GM10847 (cell line): Measurements from ENCODE around the gene AGXT2.

Source experiments
- POLR2A ChIP-seq: IDR thresholded peaks from 2 replicates; pipeline ENCODE4 v1.6.1; 2011; ENCODE audit not compliant: insufficient read length; ENCODE audit errors: extremely low read depth

The AGXT2 gene, protein sequence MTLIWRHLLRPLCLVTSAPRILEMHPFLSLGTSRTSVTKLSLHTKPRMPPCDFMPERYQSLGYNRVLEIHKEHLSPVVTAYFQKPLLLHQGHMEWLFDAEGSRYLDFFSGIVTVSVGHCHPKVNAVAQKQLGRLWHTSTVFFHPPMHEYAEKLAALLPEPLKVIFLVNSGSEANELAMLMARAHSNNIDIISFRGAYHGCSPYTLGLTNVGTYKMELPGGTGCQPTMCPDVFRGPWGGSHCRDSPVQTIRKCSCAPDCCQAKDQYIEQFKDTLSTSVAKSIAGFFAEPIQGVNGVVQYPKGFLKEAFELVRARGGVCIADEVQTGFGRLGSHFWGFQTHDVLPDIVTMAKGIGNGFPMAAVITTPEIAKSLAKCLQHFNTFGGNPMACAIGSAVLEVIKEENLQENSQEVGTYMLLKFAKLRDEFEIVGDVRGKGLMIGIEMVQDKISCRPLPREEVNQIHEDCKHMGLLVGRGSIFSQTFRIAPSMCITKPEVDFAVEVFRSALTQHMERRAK

DNA sequence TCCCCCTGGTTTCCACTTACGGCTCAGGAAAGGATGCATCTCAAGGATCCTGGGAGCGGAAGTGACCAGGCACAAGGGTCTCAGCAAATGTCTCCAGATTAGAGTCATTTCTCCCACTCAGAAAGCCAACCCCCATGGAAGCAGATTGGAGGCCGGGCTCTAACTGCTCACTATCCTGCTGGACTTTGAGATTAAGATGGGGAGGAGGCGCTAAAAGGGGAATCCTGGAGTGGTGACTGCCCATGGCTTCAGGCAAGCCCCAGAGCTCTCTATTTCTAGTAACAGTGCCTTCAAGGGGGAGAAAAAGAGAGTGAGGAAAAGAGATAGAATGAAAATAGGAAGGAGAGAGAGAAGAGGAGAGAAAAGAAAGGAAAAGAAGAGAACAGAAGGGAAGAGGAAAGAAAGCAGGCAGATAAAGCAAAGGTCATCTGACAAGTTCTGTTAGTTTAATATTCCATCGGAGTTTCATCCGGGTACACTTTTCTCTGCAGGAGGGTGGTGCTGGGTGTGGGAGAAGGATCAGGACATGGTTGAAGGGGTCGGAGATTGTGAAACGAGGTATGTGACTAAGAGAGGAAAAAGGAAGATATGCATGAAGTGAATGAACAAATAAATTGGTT lies at the start of gene AGXT2:
TSS of gene AGXT2 (minus strand) at position 165 of the 620 bp plus-strand sequence. CDS start at position 108, 57 bp downstream.
- no peak for TF ChIP-seq POLR2A

DNA sequence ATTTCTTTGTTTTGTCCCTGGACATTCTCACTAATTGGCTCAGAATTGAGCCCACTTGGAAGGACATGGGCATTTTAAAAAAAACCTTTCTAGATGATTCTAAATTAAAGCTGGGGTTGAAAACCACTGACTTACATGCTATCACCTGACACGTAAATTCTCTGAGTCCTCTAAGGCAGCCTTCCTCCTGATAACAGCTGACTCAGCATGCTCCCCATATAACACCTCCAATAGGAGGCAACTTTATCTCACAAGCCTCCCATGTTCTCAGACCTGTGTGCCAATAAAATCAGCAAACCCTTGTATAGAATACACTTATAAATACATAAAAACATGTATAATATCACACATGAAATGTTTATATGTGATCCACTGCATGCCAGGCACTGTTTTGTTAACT lies 49.2 kb upstream of the AGXT2 start:
- no peak for TF ChIP-seq POLR2A

DNA sequence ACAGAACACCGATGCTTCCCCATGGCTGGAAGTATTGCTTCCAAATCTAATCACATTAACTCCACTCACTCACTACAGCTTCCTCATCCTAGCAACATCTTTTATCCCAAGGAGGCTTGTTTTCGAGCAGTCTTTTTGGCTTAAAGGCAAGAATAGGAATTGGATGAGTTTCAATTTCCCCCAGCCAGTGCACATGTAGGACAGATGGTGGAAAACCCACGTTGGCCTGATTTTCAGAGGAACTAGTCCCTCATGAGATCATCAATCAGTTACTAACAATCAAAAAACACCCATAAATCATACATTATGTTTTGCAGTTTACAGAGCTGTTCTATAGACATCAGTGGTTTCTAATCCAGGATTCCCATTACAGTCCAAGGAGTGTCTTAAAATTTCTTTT lies 48.5 kb upstream of the AGXT2 start:
- no peak for TF ChIP-seq POLR2A

DNA sequence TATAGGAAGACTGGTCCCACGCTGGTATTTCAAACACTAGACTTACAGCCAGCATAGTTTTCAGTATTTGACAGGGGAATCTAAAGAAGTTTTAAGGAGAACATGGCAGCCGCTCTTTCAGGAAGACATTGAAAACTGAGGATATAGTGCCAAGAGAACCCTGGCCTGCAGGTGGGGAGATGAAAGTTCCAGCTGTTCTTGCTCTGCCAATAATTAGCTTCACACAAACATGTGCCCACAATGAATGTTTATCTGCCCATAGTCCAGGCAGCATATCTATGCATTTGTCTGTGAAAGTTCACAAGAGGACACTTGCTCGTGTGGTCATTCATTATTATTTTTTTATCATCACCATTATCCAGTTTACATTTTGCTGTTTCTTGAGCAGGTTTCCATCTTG lies 47.6 kb upstream of the AGXT2 start:
- TF ChIP-seq POLR2A: no peak

DNA sequence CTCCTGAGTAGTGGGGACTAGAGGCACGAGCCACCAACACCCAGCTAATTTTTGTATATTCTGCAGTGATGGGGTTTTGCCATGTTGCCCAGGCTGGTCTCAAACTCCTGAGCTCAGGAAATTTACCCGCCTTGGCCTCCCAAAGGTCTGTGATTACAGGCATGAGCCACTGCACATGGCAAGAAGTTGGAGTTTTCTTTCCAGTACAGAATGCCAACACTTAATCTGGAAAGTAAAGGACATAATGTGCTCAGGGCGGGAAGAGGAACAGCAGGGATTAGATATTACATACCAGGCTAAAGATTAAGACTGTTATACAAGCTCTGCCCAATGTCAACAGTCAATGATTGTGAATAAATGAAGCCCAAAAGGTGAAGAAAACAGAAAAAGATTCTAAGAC lies 47.2 kb upstream of the AGXT2 start:
- TF ChIP-seq POLR2A: no peak

DNA sequence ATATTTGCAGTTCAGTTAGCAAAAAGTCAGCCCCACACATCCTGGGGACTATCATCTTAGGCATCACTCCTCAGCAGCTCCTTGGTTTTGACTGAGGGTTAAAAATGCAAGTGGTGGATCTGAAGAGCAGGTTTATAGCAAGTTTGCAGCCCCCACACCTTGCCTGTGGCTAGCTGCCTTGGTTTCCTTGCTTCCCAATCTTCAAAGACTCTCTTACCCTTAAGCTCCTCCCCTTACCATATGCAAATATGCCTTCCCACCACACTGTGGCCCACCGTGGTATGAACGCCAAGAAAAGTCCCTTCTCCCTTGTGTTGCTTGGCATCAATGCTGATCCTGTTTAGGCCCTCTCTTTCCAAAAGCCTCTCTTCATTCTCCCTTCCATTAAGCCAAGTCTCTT lies 45.0 kb upstream of the AGXT2 start:
- no peak for TF ChIP-seq POLR2A

DNA sequence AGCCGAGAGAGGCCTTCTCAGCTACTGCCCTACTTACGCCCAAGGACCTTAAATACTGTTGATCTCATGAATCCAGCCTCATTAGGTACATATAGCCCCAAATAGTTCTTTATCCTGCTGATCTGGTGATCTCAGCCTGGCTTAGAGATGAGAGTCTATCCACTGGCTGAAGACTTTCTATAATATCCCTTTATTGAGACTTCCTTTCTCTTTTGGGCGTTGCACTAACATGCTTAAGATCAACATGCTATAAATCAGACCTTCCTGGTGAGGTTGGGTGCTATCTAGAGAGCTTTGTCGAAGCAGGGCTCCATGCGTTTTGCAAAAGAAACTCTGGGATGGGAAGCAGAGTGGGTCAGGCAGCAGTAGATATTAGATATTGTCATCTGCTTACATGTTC lies 44.0 kb upstream of the AGXT2 start:
- TF ChIP-seq POLR2A: no peak

DNA sequence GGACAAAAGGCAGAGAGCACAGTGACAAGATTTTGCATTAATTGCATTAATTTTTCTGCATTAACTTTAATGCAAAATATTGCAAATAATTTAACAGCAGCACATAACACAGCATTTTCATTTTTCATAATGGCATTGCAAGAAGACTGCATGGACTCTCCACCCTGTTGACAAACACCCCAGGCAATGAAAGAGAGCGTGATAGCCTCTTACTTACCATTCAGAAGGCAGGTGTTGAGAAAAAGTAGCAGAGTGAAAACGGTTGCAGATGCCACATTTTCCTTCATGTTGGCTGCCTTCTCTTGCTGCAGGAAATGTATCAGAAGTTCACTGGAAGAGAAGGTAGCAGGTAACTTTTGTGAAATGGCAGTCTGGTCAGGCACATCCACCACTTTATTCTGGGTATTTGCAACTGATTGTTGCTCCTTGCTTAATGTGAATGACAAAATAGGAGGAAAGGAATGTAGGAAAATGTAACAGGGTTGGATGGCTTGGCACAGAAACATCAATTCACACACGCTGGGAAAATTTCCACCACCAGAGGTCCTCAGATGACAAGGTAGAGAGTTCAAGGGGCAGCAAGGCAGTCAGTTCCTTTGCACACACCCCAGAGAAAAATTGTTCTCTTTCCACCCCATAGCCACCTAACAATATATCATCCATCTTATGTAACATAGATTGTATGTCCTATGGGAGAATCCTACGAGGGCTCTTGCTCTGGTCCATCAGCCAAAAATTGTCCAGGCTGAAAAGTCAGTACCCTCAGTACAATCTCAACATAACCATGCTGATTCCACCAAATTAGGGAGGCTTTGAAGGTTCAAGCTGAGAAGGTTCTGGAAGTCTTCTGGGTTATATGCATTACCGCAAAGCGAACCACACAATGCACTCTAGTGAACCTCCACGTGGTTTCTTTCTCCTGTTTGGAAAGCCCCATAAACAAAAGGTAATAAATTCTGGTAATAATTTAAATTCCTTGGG lies 41.9 kb upstream of the AGXT2 start:
- no peak for TF ChIP-seq POLR2A

DNA sequence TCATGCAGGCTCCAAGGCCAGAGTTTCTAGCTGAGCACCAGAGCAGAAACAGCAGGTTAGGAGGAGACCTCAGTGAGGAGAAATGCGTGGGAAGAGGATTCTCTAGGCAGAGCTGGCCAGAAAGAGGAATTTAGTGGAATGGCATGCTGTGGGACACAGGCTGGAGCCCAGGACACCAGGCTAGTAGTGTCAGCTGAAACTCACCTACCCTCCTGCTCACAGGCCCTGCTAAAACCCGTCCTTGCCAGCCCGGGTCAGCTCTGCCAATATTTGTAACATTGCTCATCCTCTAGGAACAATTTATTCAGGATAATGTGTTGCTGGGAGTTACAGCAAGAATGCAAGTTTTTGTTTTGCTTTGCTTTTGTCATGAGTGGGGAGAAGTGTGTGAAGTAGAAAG lies 40.2 kb upstream of the AGXT2 start:
- TF ChIP-seq POLR2A: no peak

DNA sequence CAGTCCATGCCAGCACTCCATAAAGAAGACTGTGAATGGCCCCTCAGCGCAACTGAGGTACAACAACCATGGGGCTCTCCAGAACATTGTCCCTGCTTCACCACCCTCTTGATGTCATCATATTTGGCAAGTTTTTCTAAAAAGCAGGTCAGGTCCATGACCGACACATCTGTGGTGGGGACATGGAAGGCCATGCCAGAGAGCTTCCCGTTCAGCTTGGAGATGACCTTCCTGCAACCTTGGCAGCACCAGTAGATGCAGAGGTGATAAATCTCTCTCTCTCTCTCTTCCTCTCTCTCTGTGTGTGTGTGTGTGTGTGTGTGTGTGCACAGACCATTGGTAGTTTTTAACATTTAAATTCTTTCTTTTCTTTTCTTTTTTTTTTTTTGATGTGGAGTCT lies 35.4 kb upstream of the AGXT2 start:
- TF ChIP-seq POLR2A: no peak

DNA sequence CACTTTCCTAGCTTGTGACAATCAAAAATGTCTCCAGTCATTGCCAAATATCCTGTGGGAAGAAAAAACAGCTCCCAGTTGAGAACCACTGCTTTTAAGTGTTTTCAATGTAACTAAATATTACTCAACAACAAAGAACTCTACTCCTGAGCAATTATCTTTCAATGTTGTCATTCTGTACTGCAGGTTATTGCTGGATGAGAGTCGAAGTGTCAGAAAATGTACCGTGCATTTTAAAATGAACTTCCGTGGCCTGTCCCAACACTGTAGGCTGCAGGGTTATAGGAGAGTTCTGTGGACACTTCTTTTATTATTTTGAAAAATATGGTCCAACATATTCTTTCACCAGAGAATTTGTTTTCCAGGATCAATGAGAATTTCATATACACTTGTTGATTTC lies 34.8 kb upstream of the AGXT2 start:
- no peak for TF ChIP-seq POLR2A

DNA sequence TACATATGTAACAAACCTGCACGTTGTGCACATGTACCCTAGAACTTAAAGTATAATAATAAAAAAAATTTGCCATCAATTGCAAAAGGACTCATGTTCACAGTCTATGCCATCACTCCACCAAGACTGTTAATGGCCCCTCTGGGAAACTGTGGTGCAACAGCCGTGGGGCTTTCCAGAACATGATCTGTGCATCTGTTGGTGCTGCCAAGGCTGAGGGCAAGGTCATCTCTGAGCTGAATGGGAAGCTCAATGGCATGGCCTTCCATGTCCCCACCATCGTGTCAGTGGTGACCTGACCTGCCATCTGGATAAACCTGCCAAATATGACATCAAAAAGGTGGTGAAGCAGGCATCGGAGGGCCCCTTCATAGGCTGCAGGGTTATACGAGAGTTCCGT lies 33.4 kb upstream of the AGXT2 start:
- no peak for TF ChIP-seq POLR2A

DNA sequence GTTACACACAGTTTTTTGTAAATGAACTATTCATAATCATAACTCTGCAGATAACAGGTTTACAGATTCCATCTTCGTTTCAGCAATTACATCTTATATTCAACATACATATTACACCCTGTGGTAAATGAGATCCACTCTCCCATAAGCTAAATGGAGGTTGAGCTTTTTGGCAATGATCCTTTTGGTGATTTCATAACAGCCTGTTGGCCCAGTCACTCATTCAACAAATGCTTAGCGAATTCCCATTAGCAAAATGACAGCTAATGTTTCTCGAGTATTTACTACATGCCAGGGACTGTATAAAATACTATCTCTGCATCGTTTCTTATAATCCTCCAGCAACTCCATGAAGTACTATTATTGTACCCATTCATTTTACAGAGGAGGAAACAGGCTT lies 25.4 kb upstream of the AGXT2 start:
- TF ChIP-seq POLR2A: no peak

DNA sequence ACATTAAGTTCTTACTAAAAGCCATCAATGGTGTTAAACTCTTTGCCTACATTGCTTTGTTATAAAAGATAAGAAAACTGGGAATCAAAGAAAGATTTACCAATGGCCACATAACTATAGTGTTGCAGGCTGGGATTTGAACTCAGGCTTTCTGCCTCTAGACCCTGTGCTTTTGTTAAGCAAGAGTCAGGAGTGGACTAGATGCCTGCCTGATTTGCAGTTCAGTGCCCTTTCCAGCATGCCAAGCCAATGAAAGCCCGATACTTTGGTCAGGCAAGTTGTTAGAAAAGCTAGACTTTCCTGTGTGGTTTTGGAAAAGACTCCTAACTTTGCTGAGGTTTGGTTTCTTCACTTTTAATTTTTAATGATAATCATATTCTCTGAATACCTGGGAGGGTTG lies 21.4 kb upstream of the AGXT2 start:
- TF ChIP-seq POLR2A: no peak

DNA sequence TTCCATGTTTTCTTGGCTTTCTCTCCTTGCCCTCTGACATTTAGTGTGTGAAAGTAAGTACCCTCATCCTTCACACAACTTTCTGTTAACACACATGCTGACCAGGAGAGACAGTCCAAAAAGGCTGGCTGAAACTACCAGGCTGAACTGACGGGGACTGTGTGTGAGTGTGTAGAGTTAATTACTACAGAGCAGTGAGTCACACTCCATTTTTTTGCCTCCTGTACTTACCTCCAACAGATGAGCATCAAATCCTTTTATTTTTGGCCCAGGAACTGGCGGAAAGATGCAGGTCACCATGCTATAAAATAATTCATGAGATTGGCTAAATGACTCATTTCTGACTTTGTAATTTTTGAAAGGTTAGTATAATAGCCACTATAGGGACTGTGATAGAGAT lies 20.2 kb upstream of the AGXT2 start:
- TF ChIP-seq POLR2A: no peak
